GM12873 (cell line): ENCODE data around the gene MARS1.

ENCODE experiments used
- TF ChIP-seq, protein P1 (sequence below): IDR thresholded peaks from 2 replicates; pipeline ENCODE4 v1.5.1; 2012; ENCODE audit warnings: low read depth, mild to moderate bottlenecking, moderate library complexity, low read length, control low read depth; ENCODE audit not compliant: insufficient read depth; ENCODE audit errors: missing control alignments

The MARS1 gene

DNA sequence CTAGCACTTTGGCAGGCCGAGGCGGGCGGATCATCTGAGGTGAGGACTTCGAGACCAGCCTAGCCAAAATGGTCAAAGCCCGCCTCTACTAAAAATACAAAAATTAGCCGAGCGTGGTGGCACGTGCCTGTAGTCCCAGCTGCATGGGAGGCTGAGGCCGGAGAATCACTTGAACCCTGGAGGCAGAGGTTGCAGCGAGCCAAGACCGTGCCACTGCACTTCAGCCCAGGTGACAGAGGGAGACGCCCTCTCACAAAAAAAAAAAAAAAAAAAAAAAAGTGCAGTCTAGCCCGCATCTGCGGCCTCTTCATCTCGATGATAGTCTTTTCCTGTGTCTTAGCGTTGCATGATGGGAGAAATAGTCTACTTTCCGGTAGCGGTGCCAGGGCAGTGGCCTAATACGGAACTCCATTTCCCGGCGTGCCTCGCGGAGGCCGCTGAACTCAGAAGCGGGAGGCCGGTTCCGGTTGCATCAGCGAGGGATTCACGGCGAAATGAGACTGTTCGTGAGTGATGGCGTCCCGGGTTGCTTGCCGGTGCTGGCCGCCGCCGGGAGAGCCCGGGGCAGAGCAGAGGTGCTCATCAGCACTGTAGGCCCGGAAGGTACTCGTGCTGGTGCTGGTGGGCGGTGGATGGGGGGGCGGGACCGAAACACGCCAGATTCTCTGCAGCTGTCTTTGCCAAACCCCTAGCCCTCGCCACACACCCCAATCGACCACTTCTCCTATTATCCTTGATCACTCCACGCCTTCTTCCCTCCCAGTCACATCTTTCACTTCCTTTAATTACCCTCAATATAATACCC is at the start of gene MARS1:
Gene MARS1 (plus strand): TSS at position 472 of the 805 bp plus-strand sequence. CDS start 23 bp downstream, at position 495.
- TF ChIP-seq, protein P1, sequence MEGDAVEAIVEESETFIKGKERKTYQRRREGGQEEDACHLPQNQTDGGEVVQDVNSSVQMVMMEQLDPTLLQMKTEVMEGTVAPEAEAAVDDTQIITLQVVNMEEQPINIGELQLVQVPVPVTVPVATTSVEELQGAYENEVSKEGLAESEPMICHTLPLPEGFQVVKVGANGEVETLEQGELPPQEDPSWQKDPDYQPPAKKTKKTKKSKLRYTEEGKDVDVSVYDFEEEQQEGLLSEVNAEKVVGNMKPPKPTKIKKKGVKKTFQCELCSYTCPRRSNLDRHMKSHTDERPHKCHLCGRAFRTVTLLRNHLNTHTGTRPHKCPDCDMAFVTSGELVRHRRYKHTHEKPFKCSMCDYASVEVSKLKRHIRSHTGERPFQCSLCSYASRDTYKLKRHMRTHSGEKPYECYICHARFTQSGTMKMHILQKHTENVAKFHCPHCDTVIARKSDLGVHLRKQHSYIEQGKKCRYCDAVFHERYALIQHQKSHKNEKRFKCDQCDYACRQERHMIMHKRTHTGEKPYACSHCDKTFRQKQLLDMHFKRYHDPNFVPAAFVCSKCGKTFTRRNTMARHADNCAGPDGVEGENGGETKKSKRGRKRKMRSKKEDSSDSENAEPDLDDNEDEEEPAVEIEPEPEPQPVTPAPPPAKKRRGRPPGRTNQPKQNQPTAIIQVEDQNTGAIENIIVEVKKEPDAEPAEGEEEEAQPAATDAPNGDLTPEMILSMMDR: peak; percentile 33

DNA sequence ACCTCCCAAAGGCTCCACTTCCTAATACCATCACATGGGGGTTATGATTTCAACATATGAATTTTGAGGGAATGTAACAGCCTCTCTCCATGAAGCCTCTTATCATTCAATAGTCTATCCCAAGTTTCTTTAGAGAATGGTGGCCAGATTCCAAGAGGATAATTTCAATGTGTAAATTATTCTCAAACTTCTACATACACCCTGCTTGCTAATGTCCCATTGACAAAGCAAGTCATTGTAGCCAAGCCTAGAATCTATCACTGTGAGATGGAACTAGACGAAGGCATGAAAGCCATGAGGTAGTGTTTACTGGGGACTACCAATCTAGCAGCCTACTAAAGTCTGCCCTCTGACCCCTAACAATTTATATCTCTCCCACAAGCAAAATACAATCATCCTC is 49.5 kb upstream of the MARS1 start:
- TF ChIP-seq, protein P1: no peak

DNA sequence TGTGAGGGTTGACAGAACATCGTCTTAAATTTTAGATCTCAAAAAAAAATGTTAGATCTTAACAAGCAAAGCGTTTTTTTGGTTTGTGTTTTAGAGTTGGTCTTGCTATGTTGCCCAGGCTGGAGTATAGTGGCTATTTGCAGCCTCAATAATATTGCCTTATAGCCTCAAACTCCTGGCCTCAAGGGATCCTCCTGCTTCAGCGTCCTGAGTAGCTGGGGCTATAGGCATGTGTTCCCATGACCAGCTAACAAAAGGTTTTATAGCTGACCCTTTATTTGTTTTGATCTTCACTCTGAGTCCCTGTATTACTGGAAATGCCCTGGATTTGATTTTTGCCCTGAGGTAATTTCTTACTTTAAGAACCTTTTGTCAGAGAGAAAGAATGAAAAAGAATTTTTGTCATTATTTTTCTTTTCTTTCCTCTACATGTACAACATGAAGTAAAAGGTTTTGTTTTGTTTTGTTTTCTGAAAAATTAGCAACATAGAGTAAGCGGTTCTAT is 48.1 kb upstream of the MARS1 start:
- TF ChIP-seq, protein P1: no peak

DNA sequence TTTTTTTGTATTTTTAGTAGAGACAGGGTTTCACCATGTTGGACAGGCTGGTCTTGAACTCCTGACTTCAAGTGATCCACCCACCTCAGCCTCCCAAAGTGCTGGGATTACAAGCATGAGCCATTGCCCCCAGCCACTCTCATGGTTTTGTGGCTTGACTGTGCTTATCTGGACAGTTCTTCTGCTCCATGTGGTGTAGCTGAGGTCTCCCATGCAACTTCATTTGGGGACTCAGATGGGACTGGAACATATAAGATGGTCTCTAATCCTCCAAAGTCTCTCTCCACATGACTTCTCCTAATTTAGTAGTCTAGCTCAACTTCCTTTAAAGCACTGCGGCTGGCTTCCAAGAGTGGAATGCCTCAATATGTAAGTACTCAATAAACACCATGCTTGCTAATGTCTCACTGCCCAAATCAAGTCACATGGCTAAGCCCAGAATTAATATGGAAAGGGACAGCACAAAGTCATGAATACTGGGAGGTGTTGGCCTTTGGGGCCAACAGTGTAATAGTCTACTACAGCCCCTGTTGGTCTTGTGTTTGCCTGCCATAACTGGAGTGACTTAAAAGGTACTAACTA is 45.9 kb upstream of the MARS1 start:
- TF ChIP-seq, protein P1: no peak

DNA sequence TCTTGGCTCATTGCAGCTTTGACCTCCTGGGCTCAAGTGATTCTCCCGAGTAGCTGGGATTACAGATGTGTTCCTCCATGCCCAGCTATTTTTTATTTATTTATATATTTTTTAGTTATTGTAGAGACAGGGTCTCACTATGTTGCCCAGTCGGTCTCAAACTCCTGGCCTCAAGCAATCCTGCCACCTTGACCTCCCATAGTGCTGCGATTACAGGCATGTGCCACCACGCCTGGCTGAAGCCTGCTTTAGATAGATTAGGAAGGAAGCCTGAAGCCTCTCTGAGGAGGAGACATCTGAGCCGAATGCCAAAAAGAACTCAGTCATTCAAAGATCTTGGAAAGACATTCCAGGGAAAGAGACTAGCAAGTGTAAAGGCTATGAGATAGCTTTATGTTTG is 43.1 kb upstream of the MARS1 start:
- TF ChIP-seq, protein P1: no peak

DNA sequence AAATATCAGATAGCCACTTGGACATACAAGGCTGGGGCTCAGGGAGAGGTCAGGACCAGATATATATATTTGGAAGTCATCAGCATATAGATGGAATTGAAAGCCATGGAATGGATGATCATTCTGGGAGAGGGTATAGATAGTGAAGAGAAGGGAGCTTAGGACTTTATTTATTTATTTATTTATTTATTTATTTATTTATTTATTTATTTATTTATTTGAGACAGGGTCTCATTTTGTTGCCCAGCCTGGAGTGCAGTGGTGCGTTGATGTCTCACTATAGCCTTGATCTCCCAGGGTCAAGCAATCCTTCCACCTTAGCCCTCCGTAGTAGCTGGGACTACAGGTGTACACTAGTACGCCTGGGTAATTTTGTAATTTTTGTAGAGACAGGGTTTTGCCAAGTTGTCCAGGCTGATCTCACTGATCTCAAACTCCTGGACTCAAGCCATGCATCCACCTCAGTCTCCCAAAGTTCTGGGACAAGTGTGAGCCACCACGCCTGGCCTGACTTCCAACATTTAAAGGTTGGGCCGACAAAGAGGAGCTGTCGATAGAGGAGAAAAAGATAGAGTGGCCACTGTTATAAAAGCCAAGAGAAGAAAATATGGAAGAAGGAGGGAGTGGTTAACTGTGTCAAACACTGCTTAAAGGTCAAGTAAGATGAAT is 41.4 kb upstream of the MARS1 start:
- TF ChIP-seq, protein P1: no peak

DNA sequence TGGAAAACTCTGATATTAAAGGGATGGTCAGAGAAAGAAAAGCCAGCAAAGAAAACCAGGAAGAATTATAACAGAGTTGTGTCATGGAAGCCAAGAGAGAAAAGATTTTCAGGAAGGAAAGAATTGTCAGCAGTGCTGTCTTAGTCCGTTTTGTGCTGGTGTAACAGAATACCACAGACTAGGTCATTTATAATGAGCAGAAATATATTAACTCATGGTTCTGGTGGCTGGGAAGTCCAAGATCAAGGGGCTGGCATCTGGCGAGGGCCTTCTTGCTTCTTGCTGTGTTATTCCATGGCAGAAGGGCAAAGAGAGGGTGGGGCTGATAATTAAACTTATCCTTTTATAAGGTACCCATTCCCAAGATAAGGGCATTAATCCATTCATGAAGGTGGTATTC is 39.2 kb upstream of the MARS1 start:
- TF ChIP-seq, protein P1: no peak
